Neural crest cell (in vitro differentiated cells): Measurements from ENCODE around the gene HBS1L. TPM values are rescaled to one million over a fixed set of nuclear protein-coding genes. Genes with fewer than 3 reads are reported as not detected.

Experiments used
- DNase-seq: peaks from one replicate; pipeline ENCODE4 v3.0.0; 2021; ENCODE audit warnings: low read depth, mixed read lengths, low spot score
- H3K27ac Mint-ChIP-seq: one replicate; pipeline ENCODE4 v1.8.0; 2021; ENCODE audit warnings: mild to moderate bottlenecking, mixed read lengths; ENCODE audit not compliant: unreplicated experiment
- H3K27me3 Mint-ChIP-seq: 2 replicates; pipeline ENCODE4 v1.8.0; 2021; ENCODE audit warnings: low read depth, mild to moderate bottlenecking, mixed read lengths
- H3K36me3 Mint-ChIP-seq: 2 replicates; pipeline ENCODE4 v1.8.0; 2021; ENCODE audit warnings: low read depth, mild to moderate bottlenecking, mixed read lengths
- H3K4me1 Mint-ChIP-seq: 2 replicates; pipeline ENCODE4 v1.8.0; 2021; ENCODE audit warnings: mixed read lengths
- H3K4me3 Mint-ChIP-seq: one replicate; pipeline ENCODE4 v1.8.0; 2021; ENCODE audit warnings: mild to moderate bottlenecking, mixed read lengths
- H3K9me3 Mint-ChIP-seq: 2 replicates; pipeline ENCODE4 v1.8.0; 2021; ENCODE audit warnings: mixed read lengths
- total RNA-seq: library from RNA; stranded (reverse); gene quantifications from 2 replicates; pipeline ENCODE4 v1.2.1, GENCODE V29; 2021
- TF ChIP-seq, protein P1 (sequence below): fragments of 200-600 bp; sonication (generic); conservative IDR thresholded peaks from 2 replicates; pipeline ENCODE4 v1.5.0; 2021; ENCODE audit warnings: antibody characterized with exemption, mild to moderate bottlenecking

HBS1L gene
- total RNA-seq, 1 donor from 2014 or later = 82.6 TPM

DNA sequence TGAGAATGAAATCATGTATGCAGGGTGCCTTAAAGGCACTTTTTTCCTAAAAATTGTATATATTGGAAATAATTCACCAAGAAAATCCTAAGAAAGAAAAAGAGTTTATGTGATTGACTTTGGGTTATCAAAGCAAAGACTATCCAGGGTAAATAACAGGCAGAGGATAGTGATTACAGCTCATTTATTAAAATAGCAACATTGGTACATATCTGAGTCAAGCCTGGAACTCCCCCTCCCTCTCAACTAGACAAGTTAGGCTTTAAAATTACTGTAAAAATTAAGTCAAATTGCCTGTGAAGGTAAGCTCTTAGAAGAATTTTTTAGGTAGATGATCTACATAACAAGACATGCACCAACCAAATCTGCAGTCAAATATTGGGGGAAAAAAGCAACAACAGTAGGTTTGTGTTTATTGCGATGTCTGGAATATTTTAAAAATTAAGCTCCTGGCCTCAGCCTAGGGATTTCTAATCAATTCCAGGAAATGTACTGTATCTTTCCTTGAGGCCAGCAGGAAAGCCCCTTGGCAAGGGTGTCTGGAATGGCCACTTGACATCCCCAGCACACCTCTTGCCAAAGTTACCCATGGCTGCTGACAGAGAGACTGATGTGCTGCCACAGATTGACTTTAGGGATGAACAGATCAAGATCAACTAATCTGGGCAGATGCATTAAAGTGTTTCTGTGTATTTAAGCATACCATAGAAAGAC is 31.2 kb upstream of the HBS1L start:
- TF ChIP-seq, protein P1, sequence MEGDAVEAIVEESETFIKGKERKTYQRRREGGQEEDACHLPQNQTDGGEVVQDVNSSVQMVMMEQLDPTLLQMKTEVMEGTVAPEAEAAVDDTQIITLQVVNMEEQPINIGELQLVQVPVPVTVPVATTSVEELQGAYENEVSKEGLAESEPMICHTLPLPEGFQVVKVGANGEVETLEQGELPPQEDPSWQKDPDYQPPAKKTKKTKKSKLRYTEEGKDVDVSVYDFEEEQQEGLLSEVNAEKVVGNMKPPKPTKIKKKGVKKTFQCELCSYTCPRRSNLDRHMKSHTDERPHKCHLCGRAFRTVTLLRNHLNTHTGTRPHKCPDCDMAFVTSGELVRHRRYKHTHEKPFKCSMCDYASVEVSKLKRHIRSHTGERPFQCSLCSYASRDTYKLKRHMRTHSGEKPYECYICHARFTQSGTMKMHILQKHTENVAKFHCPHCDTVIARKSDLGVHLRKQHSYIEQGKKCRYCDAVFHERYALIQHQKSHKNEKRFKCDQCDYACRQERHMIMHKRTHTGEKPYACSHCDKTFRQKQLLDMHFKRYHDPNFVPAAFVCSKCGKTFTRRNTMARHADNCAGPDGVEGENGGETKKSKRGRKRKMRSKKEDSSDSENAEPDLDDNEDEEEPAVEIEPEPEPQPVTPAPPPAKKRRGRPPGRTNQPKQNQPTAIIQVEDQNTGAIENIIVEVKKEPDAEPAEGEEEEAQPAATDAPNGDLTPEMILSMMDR = no peak
- peaks cover 2% of the 10 kb centered on the region for H3K36me3 Mint-ChIP-seq
- H3K4me3 Mint-ChIP-seq = no peak overlapping the region
- H3K9me3 Mint-ChIP-seq = peaks cover 2% of the 10 kb centered on the region
- no peak for DNase-seq
- no peak overlapping the region for H3K27ac Mint-ChIP-seq
- peaks cover 3% of the 10 kb centered on the region for H3K27me3 Mint-ChIP-seq
- no peaks in the 10 kb centered on the region for H3K4me1 Mint-ChIP-seq

DNA sequence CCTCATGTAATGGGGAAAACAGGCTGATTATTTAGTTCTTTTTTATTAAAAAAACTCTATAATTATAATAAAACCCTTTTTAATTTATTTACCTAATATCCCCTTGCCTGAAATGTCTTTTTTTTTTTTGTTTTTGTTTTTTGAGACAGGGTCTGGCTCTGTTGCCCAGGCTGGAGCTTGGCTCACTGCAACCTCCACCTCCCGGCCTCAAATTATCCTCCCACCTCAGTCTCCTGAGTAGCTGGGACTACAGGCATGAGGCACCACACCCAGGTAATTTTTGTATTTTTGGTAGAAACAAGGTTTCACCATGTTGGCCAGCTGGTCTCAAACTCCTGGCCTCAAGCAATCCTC is 30.3 kb upstream of the HBS1L start:
- TF ChIP-seq, protein P1 = no peak
- no peak overlapping the region for H3K27ac Mint-ChIP-seq
- peaks cover 2% of the 10 kb centered on the region for H3K36me3 Mint-ChIP-seq
- H3K9me3 Mint-ChIP-seq = peaks cover 2% of the 10 kb centered on the region
- no peak for DNase-seq
- no peaks in the 10 kb centered on the region for H3K4me1 Mint-ChIP-seq
- H3K4me3 Mint-ChIP-seq = no peak overlapping the region
- H3K27me3 Mint-ChIP-seq = peaks cover 3% of the 10 kb centered on the region

DNA sequence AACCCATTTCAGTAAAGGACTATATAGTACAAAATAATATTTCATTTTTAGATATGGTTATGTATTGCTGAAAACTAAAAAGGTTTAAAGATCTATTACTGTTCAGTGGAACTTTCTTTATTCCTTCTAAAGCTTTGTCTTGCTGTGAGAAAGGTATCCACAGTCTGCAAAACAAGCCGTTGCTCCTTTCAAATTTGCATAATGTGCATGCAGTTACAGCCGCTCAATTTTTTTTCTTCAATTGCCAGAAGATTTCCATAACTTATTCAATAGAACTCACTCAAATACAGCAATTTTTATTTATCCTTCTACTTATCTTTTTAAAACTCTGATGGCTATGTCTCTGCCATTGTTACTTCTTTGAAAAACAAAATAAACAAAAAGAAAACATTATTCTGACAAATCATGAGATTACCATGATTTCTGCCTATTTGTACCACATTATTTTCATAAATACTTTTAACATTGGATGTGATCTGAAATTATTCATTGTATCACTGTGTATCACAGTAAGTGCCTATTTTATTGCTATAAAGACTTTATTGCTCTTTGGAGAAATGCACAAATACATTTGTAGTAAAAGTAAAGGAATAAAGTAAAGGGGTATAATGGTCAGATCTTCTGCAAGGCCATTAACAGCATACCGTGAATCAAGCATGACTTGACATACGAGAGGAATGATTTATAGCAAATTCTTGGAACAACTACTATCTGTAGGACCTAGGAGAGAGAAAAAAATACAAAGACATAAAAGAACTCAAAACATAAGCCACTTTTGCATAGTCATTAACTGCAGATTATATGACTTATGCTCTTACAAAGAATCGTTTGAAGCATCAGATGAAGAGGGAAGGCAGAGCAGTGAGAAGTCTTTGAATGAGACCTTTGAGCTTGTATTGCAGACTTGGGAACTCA is 29.6 kb upstream of the HBS1L start:
- DNase-seq = no peak
- Mint-ChIP-seq H3K4me3 (no peak overlapping the region), H3K9me3 (peaks cover 2% of the 10 kb centered on the region), H3K27me3 (peaks cover 4% of the 10 kb centered on the region), H3K36me3 (peaks cover 2% of the 10 kb centered on the region), H3K4me1 (no peaks in the 10 kb centered on the region), H3K27ac (no peak overlapping the region)
- TF ChIP-seq, protein P1 = no peak

DNA sequence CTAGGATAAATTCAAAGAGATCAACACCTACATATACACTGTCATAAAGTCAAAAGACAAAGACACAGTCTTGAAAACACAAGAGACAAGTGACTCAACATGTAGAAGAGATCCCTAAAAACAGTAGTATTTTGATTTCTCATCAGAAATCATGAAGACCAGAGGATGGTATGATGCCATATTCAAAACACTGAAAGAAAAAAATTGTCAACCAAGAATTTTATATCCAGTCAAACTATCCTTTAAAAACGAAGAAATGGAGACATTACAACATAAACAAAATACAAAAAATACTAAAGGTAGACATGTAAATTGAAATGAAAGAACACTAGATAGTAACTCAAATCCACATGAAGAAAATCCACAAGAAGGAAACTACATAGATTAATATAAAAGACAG is 27.3 kb upstream of the HBS1L start:
- peaks cover 2% of the 10 kb centered on the region for H3K36me3 Mint-ChIP-seq
- no peak for DNase-seq
- no peak overlapping the region for H3K4me3 Mint-ChIP-seq
- TF ChIP-seq, protein P1 = no peak
- peaks cover 5% of the 10 kb centered on the region for H3K27me3 Mint-ChIP-seq
- no peaks in the 10 kb centered on the region for H3K4me1 Mint-ChIP-seq
- H3K27ac Mint-ChIP-seq = no peak overlapping the region
- H3K9me3 Mint-ChIP-seq = peaks cover 2% of the 10 kb centered on the region

DNA sequence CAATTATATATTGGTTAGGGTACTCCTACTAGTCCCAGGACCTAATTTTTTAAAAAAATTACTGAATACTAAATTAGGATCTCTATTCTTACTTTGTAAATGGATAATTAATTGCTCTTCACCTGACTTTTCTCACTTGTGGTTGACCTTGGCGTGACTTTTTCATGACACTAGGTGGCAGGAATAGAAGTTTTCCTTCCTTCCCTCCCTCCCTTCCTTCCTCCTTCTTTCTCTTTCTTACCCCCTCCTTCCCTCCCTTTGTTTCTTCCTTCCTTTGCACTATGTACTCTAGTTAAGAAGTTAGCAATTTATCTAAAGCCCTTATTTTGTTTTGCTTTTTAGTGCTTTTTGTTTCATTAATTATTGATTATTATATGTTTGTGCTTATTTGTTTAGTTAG is 20.4 kb upstream of the HBS1L start:
- H3K9me3 Mint-ChIP-seq = no peaks in the 10 kb centered on the region
- no peak overlapping the region for H3K4me3 Mint-ChIP-seq

More for the DNA sequence above, 20.4 kb upstream of the HBS1L start:
- H3K27me3 Mint-ChIP-seq = peaks cover 10% of the 10 kb centered on the region
- H3K36me3 Mint-ChIP-seq = no peaks in the 10 kb centered on the region
- no peak for DNase-seq
- TF ChIP-seq, protein P1 = no peak
- H3K4me1 Mint-ChIP-seq = no peaks in the 10 kb centered on the region
- no peak overlapping the region for H3K27ac Mint-ChIP-seq
